B cell (primary cell): ENCODE results near the gene GNA12.

Experiments
- EZH2 ChIP-seq: IDR thresholded peaks from 2 replicates; pipeline ENCODE4 v1.6.1; 2012; ENCODE audit warnings: borderline replicate concordance, low read depth, mild to moderate bottlenecking, moderate library complexity, low read length; ENCODE audit not compliant: insufficient read depth, poor library complexity, severe bottlenecking
- TF ChIP-seq, protein P1 (sequence below): fragments of 200-600 bp; IDR thresholded peaks from one replicate; pipeline ENCODE4 v1.8.0; 2022; ENCODE audit warnings: antibody characterized with exemption, mild to moderate bottlenecking

DNA sequence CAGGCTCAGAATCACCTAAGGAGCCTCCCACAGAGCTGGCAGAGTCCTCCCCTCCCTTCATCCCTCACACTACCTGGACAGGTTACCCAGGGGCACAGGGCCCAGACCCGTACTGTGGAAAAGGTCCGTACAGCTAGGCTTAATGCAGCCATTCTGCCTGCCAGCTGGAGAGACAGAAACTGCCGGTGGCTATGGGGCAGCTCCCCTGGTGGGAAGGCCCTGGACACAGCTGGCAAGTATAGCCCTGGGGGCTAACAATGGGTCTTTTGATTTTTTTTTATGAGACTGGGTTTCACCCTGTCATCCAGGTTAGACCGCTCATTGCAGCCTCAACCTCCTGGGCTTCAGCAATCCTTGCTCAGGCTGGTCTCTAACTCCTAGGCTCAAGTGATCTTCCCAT, 68.3 kb downstream of the GNA12 start:
- TF ChIP-seq, protein P1, sequence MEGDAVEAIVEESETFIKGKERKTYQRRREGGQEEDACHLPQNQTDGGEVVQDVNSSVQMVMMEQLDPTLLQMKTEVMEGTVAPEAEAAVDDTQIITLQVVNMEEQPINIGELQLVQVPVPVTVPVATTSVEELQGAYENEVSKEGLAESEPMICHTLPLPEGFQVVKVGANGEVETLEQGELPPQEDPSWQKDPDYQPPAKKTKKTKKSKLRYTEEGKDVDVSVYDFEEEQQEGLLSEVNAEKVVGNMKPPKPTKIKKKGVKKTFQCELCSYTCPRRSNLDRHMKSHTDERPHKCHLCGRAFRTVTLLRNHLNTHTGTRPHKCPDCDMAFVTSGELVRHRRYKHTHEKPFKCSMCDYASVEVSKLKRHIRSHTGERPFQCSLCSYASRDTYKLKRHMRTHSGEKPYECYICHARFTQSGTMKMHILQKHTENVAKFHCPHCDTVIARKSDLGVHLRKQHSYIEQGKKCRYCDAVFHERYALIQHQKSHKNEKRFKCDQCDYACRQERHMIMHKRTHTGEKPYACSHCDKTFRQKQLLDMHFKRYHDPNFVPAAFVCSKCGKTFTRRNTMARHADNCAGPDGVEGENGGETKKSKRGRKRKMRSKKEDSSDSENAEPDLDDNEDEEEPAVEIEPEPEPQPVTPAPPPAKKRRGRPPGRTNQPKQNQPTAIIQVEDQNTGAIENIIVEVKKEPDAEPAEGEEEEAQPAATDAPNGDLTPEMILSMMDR, result no peak
- TF ChIP-seq EZH2, result no peak
